CMK (cell line): ENCODE results near the gene NPIPB2.

Experiments
- DNase-seq: peaks from one replicate; pipeline ENCODE4 v3.0.0-alpha.2; 2010; ENCODE audit warnings: low read depth

NPIPB2 gene

DNA sequence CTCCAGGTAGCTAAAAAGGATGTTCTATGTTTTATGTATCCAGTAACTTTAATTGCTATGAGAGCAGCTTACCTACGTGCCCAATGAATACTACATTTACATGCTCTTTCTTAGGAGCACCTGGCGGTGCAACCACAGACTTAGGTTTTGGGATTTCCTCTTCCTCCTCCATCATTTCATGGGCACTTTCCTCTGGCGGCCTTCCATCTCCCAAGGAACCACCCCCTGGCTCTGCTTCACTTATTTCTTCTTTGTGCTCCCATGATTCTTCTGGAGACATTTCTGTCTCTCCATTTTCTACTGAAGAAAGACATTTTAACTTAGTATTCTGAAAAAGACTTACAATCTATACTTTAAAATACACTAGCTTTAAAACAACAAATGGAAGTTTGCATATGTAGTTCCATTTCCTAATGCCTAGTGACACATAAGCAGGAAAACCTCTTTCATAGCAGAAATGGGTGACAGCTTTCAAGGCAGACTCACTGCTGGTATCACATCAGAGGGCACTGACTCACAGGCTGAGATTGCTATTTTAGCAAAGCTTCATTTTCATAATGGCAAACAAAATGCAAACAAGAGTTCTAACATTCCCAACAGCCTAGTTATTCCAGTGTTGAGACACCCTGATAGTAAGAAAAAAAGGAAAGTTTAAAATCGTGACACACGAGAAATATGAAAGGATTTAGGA, 45.2 kb downstream of the NPIPB2 start:
- no peak for DNase-seq

DNA sequence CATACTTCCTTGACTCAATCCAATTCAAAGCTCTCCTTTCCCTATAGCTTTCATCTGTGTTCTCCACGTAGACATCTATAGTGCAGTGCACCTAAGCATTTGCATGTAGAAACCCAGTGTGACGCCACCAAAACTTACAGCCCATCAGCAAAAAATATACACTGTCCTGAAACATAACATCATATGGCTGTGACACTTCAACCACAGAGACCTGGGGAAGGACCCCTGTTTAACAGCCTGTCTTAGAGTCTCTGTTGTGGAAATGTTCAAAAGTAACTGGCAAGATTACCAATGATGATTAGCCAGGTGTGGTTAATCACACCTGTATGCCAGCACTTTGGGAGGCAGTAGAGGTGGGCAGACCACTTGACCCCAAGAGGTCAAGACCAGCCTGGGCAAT, 48.3 kb downstream of the NPIPB2 start:
- no peak for DNase-seq

DNA sequence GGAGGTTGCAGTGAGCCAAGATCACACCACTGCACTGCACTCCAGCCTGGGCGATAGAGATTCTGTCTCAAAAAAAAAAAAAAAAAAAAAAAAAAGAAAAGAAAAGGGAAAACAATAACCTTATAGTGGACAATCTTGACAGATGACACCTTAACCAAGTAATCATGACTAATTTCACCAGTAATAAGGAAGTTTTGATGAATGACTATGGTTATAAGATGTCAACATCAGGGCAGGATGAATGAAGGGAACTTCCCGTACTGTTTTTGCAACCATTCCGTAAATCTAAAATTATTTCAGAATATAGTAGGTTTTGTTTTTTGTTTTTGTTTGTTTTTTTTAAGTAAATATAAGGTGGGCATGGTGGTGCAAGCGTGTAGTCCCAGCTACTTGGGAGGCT, 49.1 kb downstream of the NPIPB2 start:
- DNase-seq: no peak

DNA sequence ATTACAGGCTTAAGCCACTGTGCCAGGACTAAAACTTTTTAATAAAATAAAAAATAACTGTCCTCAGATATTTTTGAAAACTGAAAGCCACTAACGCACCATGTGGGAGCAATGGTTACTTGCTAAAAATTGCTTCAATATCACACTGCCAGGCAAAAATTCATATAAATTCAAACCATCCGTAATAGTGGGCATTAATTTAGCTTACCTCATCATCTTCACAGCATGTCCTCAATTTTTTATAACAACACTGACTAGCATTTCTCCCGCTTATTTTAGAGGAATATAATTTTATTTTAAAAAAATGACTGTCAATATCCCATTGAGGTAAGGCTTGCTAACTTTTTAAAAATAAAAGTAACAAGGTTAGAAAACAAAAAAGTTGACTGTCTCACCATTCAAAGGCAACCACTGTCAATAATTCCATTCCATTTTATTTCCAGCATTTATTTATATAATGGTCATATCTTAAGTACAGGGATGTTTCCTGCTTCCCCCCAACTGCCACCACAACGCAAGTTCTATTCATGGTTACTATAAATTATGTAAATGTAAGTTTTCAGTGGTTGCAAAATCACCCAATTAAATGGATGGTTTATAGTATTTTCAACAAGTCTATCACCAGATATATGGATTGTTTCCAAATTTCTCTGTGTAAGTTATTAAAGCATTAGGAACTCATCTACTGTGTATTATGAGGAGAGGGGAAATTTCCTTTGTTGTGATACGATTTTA, 51.4 kb downstream of the NPIPB2 start:
- DNase-seq: no peak

DNA sequence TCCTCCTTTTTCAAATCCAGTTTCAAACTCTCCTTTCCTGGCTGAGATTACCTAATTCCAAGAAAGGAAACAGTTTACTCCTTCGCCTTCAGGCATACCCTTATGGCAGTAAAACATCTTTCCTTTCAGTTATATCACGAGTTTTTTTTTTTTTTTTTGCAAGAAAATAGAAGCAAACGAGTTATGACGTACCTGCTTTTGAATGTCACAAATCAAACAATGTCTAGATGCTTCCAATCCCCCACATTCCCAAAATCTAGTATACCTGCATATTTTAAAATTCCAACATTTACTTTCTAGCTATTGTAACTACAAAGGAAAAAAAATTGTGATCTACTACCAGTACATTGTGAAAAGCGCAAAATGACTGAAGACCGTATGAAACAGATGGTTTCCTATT, 55.0 kb downstream of the NPIPB2 start:
- no peak for DNase-seq

GRCh38 chr16:11884035-11884434, 57.8 kb downstream of the NPIPB2 start:
- DNase-seq: no peak

DNA sequence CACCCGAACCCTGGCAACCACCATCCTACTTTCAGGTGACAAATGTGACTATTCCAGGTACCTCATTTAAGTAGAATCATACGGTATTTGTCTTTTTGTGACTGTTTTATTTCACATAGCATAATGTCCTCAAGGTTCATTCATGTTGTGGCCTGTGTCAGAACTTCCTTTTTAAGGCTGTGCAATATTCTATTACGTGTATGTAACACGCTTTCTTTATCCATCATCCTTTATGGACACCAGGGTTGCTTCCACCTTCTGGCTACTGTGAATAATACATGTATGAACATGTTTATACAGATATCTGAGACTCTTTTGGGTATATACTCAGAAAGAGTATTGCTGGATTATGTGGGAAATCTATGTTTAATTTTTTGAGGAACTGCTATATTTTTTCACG, 61.8 kb downstream of the NPIPB2 start:
- no peak for DNase-seq

GRCh38 chr16:11877374-11877773, 64.5 kb downstream of the NPIPB2 start:
- no peak for DNase-seq
